H9 (cell line): ENCODE data around the gene ZNF629. TPM values are rescaled to one million over a fixed set of nuclear protein-coding genes. Genes with fewer than 3 reads are reported as not detected.
"Not testable (repeated sequence)": the region's sequence is repeated elsewhere in the genome, so short reads cannot be mapped to it uniquely, and the experiment has no call there.

Experiments used
- DNase-seq: peaks from one replicate; pipeline ENCODE4 v3.0.0-alpha.2; 2017
- H2AFZ ChIP-seq: one replicate; pipeline ENCODE4 v1.6.1; 2013; ENCODE audit warnings: mild to moderate bottlenecking, low read length, control low read depth, moderate library complexity
- H2AK5ac ChIP-seq: 2 replicates; pipeline ENCODE4 v1.6.1; 2013; ENCODE audit warnings: low read length, control low read depth, mixed read lengths; ENCODE audit not compliant: insufficient read length
- H2BK120ac ChIP-seq: one replicate; pipeline ENCODE4 v1.6.1; 2013; ENCODE audit warnings: low read depth, mild to moderate bottlenecking, low read length, control low read depth, inconsistent platforms; ENCODE audit not compliant: poor library complexity, severe bottlenecking
- H2BK12ac ChIP-seq: 2 replicates; pipeline ENCODE4 v1.6.1; 2013; ENCODE audit warnings: low read length, control low read depth, mixed read lengths, low read depth; ENCODE audit not compliant: insufficient read length
- H2BK15ac ChIP-seq: 2 replicates; pipeline ENCODE4 v1.6.1; 2013; ENCODE audit warnings: low read depth, low read length, control low read depth
- H2BK20ac ChIP-seq: one replicate; pipeline ENCODE4 v1.6.1; 2013; ENCODE audit warnings: low read depth, mild to moderate bottlenecking, low read length, control low read depth, inconsistent platforms; ENCODE audit not compliant: poor library complexity, severe bottlenecking
- H2BK5ac ChIP-seq: 2 replicates; pipeline ENCODE4 v1.6.1; 2013; ENCODE audit warnings: low read length, control low read depth, mixed read lengths; ENCODE audit not compliant: insufficient read length
- H3K14ac ChIP-seq: 2 replicates; pipeline ENCODE4 v1.6.1; 2013; ENCODE audit warnings: low read length, control low read depth; ENCODE audit not compliant: insufficient read depth
- H3K18ac ChIP-seq: 2 replicates; pipeline ENCODE4 v1.6.1; 2013; ENCODE audit warnings: low read depth, mild to moderate bottlenecking, mixed read lengths, low read length, control low read depth; ENCODE audit not compliant: insufficient read length
- H3K23ac ChIP-seq: 2 replicates; pipeline ENCODE4 v1.6.1; 2013; ENCODE audit warnings: low read length, control low read depth, mixed read lengths, low read depth; ENCODE audit not compliant: insufficient read length
- H3K23me2 ChIP-seq: 2 replicates; pipeline ENCODE4 v1.6.1; 2013; ENCODE audit warnings: low read depth, mild to moderate bottlenecking, mixed read lengths, low read length, control low read depth; ENCODE audit not compliant: insufficient read length, poor library complexity, severe bottlenecking
- H3K27ac ChIP-seq: 2 replicates; pipeline ENCODE4 v1.5.1; 2013; ENCODE audit warnings: low read length, control low read depth, mixed read lengths, low read depth; ENCODE audit not compliant: insufficient read length
- H3K27me3 ChIP-seq: 2 replicates; pipeline ENCODE4 v1.6.1; 2013; ENCODE audit warnings: low read length, control low read depth, inconsistent platforms; ENCODE audit not compliant: insufficient read depth
- H3K4ac ChIP-seq: 2 replicates; pipeline ENCODE4 v1.6.1; 2013; ENCODE audit warnings: low read depth, mild to moderate bottlenecking, control low read depth, inconsistent platforms, low read length, moderate library complexity
- H3K4me1 ChIP-seq: 2 replicates; pipeline ENCODE4 v1.6.1; 2013; ENCODE audit warnings: low read length, control low read depth, inconsistent platforms; ENCODE audit not compliant: insufficient read depth
- H3K4me2 ChIP-seq: 2 replicates; pipeline ENCODE4 v1.6.1; 2013; ENCODE audit warnings: low read length, control low read depth, mixed read lengths; ENCODE audit not compliant: insufficient read length, insufficient read depth
- H3K56ac ChIP-seq: 2 replicates; pipeline ENCODE4 v1.6.1; 2013; ENCODE audit warnings: low read depth, mild to moderate bottlenecking, mixed read lengths, low read length, control low read depth; ENCODE audit not compliant: insufficient read length
- H3K79me1 ChIP-seq: 2 replicates; pipeline ENCODE4 v1.6.1; 2013; ENCODE audit warnings: low read depth, mild to moderate bottlenecking, moderate library complexity, low read length, control low read depth, inconsistent platforms; ENCODE audit not compliant: insufficient read depth, poor library complexity, severe bottlenecking
- H3K79me2 ChIP-seq: 2 replicates; pipeline ENCODE4 v1.6.1; 2013; ENCODE audit warnings: low read length, control low read depth, inconsistent platforms; ENCODE audit not compliant: insufficient read depth
- H3K9ac ChIP-seq: 2 replicates; pipeline ENCODE4 v1.6.1; 2013; ENCODE audit warnings: low read length, control low read depth, mixed read lengths; ENCODE audit not compliant: insufficient read length; ENCODE audit errors: extremely low read depth
- H3K9me3 ChIP-seq: one replicate; pipeline ENCODE4 v1.6.1; 2013; ENCODE audit warnings: low read depth, low read length, inconsistent platforms; ENCODE audit not compliant: control insufficient read depth
- H3T11ph ChIP-seq: one replicate; pipeline ENCODE4 v1.6.1; 2013; ENCODE audit warnings: mild to moderate bottlenecking, low read length, control low read depth, inconsistent platforms
- H4K20me1 ChIP-seq: one replicate; pipeline ENCODE4 v1.6.1; 2013; ENCODE audit not compliant: control insufficient read depth, insufficient read length, insufficient read depth
- H4K5ac ChIP-seq: 2 replicates; pipeline ENCODE4 v1.6.1; 2013; ENCODE audit warnings: low read depth, mild to moderate bottlenecking, mixed read lengths, low read length, control low read depth; ENCODE audit not compliant: insufficient read length
- H4K8ac ChIP-seq: replicated peaks from 2 replicates; pipeline ENCODE4 v1.6.1; 2013; ENCODE audit warnings: low read length, control low read depth, mixed read lengths, low read depth; ENCODE audit not compliant: insufficient read length
- H4K91ac ChIP-seq: 2 replicates; pipeline ENCODE4 v1.6.1; 2013; ENCODE audit warnings: low read depth, mild to moderate bottlenecking, moderate library complexity, mixed read lengths, low read length, control low read depth; ENCODE audit not compliant: insufficient read length
- H3K27ac Mint-ChIP-seq, 3 experiments: 2 replicates in 2 of 3; 3 replicates in 1 of 3; pipeline ENCODE4 v1.8.0; 2020 to 2021; ENCODE audit warnings: mixed read lengths in 3 of 3, mild to moderate bottlenecking in 1 of 3, moderate library complexity in 1 of 3
- H3K27me3 Mint-ChIP-seq: 2 replicates; pipeline ENCODE4 v1.8.0; 2021; ENCODE audit warnings: low read depth, mild to moderate bottlenecking, moderate library complexity, mixed read lengths
- H3K36me3 Mint-ChIP-seq, 3 experiments: 2 replicates in 2 of 3; 3 replicates in 1 of 3; pipeline ENCODE4 v1.8.0; 2020 to 2021; ENCODE audit warnings: low read depth in 3 of 3, mixed read lengths in 3 of 3; ENCODE audit not compliant: insufficient read depth in 1 of 3
- H3K4me1 Mint-ChIP-seq, 2 experiments: 2 replicates each; pipeline ENCODE4 v1.8.0; 2020; ENCODE audit warnings: mixed read lengths in 2 of 2
- H3K4me3 Mint-ChIP-seq, 2 experiments: 2 replicates in 1 of 2; 3 replicates in 1 of 2; pipeline ENCODE4 v1.8.0; 2020 to 2021; ENCODE audit warnings: mild to moderate bottlenecking in 2 of 2, mixed read lengths in 2 of 2, moderate library complexity in 1 of 2
- H3K9me3 Mint-ChIP-seq, 2 experiments: 2 replicates in 1 of 2; 3 replicates in 1 of 2; pipeline ENCODE4 v1.8.0; 2020; ENCODE audit warnings: mild to moderate bottlenecking in 2 of 2, mixed read lengths in 2 of 2, moderate library complexity in 1 of 2
- WGBS: extraction: QIAGEN DNeasy Blood & Tissue Kit; methylation state at CpG from one replicate; pipeline ENCODE4 v1.1.7; 2013; ENCODE audit warnings: missing lambda C conversion rate, low lambda C conversion rate, mixed read lengths; ENCODE audit not compliant: insufficient read length; ENCODE audit errors: extremely low coverage; 5-methylcytosine and 5-hydroxymethylcytosine counted together
- total RNA-seq: library from RNA; stranded (reverse); gene quantifications from 2 replicates; pipeline ENCODE4 v1.2.1, GENCODE V29; 2021
- TF ChIP-seq, protein P1 (sequence below): fragments of 200-600 bp; sonication (generic); conservative IDR thresholded peaks from 3 replicates; pipeline ENCODE4 v1.8.0; 2021; ENCODE audit warnings: antibody characterized with exemption, mild to moderate bottlenecking

The ZNF629 gene
- total RNA-seq, 1 experiment from 2014 or later, result 20.0 TPM

DNA sequence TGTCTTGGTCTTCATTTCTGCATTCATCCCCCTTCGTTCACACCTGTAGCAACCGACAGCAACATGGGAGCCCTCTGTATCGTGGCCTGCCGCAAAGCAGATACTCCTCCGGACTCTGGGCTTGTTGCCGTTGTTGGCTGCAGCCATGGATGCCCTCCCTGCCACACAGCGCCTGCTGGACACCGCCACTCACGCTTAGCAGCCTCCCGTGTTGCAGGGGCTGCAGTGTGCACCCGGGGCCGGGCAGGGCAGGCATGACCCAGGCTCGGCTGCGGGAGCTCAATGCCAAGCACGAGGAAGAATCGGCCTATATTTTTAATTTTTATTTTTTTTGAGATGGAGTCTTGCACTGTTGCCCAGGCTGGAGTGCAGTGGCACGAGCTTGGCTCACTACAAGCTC is 34.9 kb upstream of the ZNF629 start:
- no peak overlapping the region for H3K27ac ChIP-seq
- WGBS, result no CpG with 5 or more reads among the region's 17 CpGs

DNA sequence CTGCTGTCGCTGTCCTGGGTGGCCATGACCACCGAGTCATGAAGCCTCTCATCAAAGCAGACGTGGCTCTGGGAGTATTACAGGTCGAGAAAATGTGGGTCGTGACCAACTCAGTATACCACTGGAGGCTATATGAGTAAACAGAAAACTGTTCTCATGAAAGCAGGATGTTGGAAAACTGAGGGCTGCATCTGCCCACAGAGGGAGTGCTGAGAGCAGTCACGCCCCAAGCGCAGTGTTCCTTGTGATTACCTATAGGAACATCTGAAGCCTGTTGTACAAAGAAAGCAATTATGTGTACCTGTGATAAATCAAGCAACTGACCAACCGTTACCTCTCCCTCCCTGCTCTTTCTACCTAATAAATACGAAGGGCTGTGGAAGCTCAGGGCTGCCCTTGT is 34.4 kb upstream of the ZNF629 start:
- H3K23ac ChIP-seq, H3K4me3 Mint-ChIP-seq, H3K9me3 Mint-ChIP-seq, DNase-seq, H3K79me2 ChIP-seq, H3K27me3 ChIP-seq, H3K4me2 ChIP-seq, H4K5ac ChIP-seq, H2BK15ac ChIP-seq, H4K91ac ChIP-seq, H2BK5ac ChIP-seq, H3T11ph ChIP-seq, H3K56ac ChIP-seq, H3K4me1 Mint-ChIP-seq, H2BK20ac ChIP-seq, H2BK120ac ChIP-seq, H3K14ac ChIP-seq, H2BK12ac ChIP-seq, H3K36me3 Mint-ChIP-seq, H4K8ac ChIP-seq, H3K27ac ChIP-seq, H3K4me1 ChIP-seq, H3K9me3 ChIP-seq, H2AFZ ChIP-seq, H3K18ac ChIP-seq, H3K23me2 ChIP-seq, H3K4ac ChIP-seq, H4K20me1 ChIP-seq, H2AK5ac ChIP-seq, H3K9ac ChIP-seq, H3K79me1 ChIP-seq: not testable (repeated sequence)
- H3K27me3 Mint-ChIP-seq, result peaks cover 34% of the 10 kb centered on the region
- peak overlapping the region in 1 of 3 experiments; percentile 50; a peak in 1 of 7 replicates for H3K27ac Mint-ChIP-seq
- WGBS, result no CpG with 5 or more reads among the region's 9 CpGs

More for the DNA sequence above, 34.9 kb upstream of the ZNF629 start:
- Mint-ChIP-seq H3K27ac (peak overlapping the region in 1 of 3 experiments; percentile 50; a peak in 1 of 7 replicates), H3K4me3 (no peak overlapping the region), H3K27me3 (peaks cover 37% of the 10 kb centered on the region), H3K36me3 (no peaks in the 10 kb centered on the region; a peak in 1 of 7 replicates), H3K4me1 (no peaks in the 10 kb centered on the region), H3K9me3 (peaks cover 0 to 2% of the 10 kb centered on the region in 2 experiments; a peak in 1 of 5 replicates)
- Histone ChIP-seq H3K56ac (no peak overlapping the region), H3K4ac (no peak overlapping the region), H2BK120ac (no peak overlapping the region), H4K5ac (no peak overlapping the region), H3K23ac (no peak overlapping the region), H2BK20ac (no peak overlapping the region), H3K4me2 (no peak overlapping the region), H3K14ac (no peak overlapping the region), H3K79me1 (no peaks in the 10 kb centered on the region), H2BK5ac (no peak overlapping the region), H4K8ac (no peak overlapping the region), H4K20me1 (peaks cover 2% of the 10 kb centered on the region), H4K91ac (no peak overlapping the region), H3K9me3 (no peaks in the 10 kb centered on the region), H3K4me1 (no peaks in the 10 kb centered on the region), H3T11ph (no peak overlapping the region), H3K23me2 (no peaks in the 10 kb centered on the region), H3K9ac (no peak overlapping the region), H2AFZ (no peak overlapping the region), H2BK15ac (no peak overlapping the region), H3K27me3 (no peaks in the 10 kb centered on the region), H2AK5ac (no peak overlapping the region), H3K18ac (no peak overlapping the region), H2BK12ac (no peak overlapping the region), H3K79me2 (no peaks in the 10 kb centered on the region)
- TF ChIP-seq, protein P1, sequence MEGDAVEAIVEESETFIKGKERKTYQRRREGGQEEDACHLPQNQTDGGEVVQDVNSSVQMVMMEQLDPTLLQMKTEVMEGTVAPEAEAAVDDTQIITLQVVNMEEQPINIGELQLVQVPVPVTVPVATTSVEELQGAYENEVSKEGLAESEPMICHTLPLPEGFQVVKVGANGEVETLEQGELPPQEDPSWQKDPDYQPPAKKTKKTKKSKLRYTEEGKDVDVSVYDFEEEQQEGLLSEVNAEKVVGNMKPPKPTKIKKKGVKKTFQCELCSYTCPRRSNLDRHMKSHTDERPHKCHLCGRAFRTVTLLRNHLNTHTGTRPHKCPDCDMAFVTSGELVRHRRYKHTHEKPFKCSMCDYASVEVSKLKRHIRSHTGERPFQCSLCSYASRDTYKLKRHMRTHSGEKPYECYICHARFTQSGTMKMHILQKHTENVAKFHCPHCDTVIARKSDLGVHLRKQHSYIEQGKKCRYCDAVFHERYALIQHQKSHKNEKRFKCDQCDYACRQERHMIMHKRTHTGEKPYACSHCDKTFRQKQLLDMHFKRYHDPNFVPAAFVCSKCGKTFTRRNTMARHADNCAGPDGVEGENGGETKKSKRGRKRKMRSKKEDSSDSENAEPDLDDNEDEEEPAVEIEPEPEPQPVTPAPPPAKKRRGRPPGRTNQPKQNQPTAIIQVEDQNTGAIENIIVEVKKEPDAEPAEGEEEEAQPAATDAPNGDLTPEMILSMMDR, result no peak
- DNase-seq, result no peak
